Measurements from ENCODE around the gene PTPRK. TPM values are rescaled to one million over a fixed set of nuclear protein-coding genes. Genes with fewer than 3 reads are reported as not detected.

The PTPRK gene
- total RNA-seq, 2 experiments from 2014 or later: not detected

- Histone ChIP-seq H3K4me1 (ENCODE audit: insufficient read depth, low read length, poor library complexity, severe bottlenecking) (no peaks in the 10 kb centered on the region), H3K9me3 (ENCODE audit: low read length) (no peaks in the 10 kb centered on the region), H3K9me2 (ENCODE audit: insufficient read depth, low read length) (no peaks in the 10 kb centered on the region), H3K79me2 (ENCODE audit: insufficient read depth, low read depth, low read length) (no peaks in the 10 kb centered on the region), H3K4me3 (ENCODE audit: low read depth, low read length, poor library complexity, severe bottlenecking) (no peak overlapping the region), H4K20me1 (ENCODE audit: insufficient read depth, low read length) (no peaks in the 10 kb centered on the region), H3K4me2 (ENCODE audit: low read length) (no peak overlapping the region), H3K27ac (ENCODE audit: low read depth, low read length, poor library complexity, severe bottlenecking) (no peak overlapping the region), H3K36me3 (ENCODE audit: insufficient read depth, low read length) (no peaks in the 10 kb centered on the region), H2AFZ (ENCODE audit: low read length) (no peak overlapping the region)
- BruUV-seq (replicated peaks): no TSS peak
- no peak for DNase-seq (ENCODE audit: low spot score)
- TF ChIP-seq EZH2phosphoT487 (IDR thresholded peaks at IDR 0.05; ENCODE audit: borderline replicate concordance, low read depth, low read length) (no peak), CTCF (conservative IDR thresholded peaks at IDR 0.05; ENCODE audit: low read length) (no peak)
- CTCF ChIA-PET (ENCODE audit: unreplicated experiment): no interaction called here
- POLR2A ChIA-PET: no interaction called here
- intact Hi-C loops (cut with micrococcal nuclease; ENCODE audit: unreplicated experiment): no loop called here
Observed at GRCh38 chr6:128208851-128209580, 311.4 kb downstream of the PTPRK start.

GRCh38 chr6:128208078-128208477 lies 312.3 kb downstream of the PTPRK start:
- Histone ChIP-seq H2AFZ (ENCODE audit: low read length) (no peak overlapping the region), H3K79me2 (ENCODE audit: insufficient read depth, low read depth, low read length) (no peaks in the 10 kb centered on the region), H3K4me1 (ENCODE audit: insufficient read depth, low read length, poor library complexity, severe bottlenecking) (no peaks in the 10 kb centered on the region), H3K4me2 (ENCODE audit: low read length) (no peak overlapping the region), H3K36me3 (ENCODE audit: insufficient read depth, low read length) (no peaks in the 10 kb centered on the region), H3K4me3 (ENCODE audit: low read depth, low read length, poor library complexity, severe bottlenecking) (no peak overlapping the region), H3K9me2 (ENCODE audit: insufficient read depth, low read length) (no peaks in the 10 kb centered on the region), H3K9me3 (ENCODE audit: low read length) (no peaks in the 10 kb centered on the region), H3K27ac (ENCODE audit: low read depth, low read length, poor library complexity, severe bottlenecking) (no peak overlapping the region), H4K20me1 (ENCODE audit: insufficient read depth, low read length) (no peaks in the 10 kb centered on the region)
- intact Hi-C loops (cut with micrococcal nuclease; ENCODE audit: unreplicated experiment): no loop called here
- POLR2A ChIA-PET: no interaction called here
- no peak for TF ChIP-seq CTCF (conservative IDR thresholded peaks at IDR 0.05; ENCODE audit: low read length)
- TF ChIP-seq EZH2phosphoT487 (IDR thresholded peaks at IDR 0.05; ENCODE audit: borderline replicate concordance, low read depth, low read length): no peak
- no TSS peak for BruUV-seq (replicated peaks)
- CTCF ChIA-PET (ENCODE audit: unreplicated experiment): no interaction called here
- no peak for DNase-seq (ENCODE audit: low spot score)

GRCh38 chr6:128206610-128207426 lies 313.6 kb downstream of the PTPRK start:
- Histone ChIP-seq H3K4me1 (ENCODE audit: insufficient read depth, low read length, poor library complexity, severe bottlenecking) (no peaks in the 10 kb centered on the region), H3K27ac (ENCODE audit: low read depth, low read length, poor library complexity, severe bottlenecking) (no peak overlapping the region), H3K79me2 (ENCODE audit: insufficient read depth, low read depth, low read length) (no peaks in the 10 kb centered on the region), H3K4me3 (ENCODE audit: low read depth, low read length, poor library complexity, severe bottlenecking) (no peak overlapping the region), H3K9me3 (ENCODE audit: low read length) (no peaks in the 10 kb centered on the region), H3K9me2 (ENCODE audit: insufficient read depth, low read length) (no peaks in the 10 kb centered on the region), H2AFZ (ENCODE audit: low read length) (no peak overlapping the region), H3K36me3 (ENCODE audit: insufficient read depth, low read length) (no peaks in the 10 kb centered on the region), H3K4me2 (ENCODE audit: low read length) (no peak overlapping the region), H4K20me1 (ENCODE audit: insufficient read depth, low read length) (no peaks in the 10 kb centered on the region)
- ChIA-PET CTCF (ENCODE audit: unreplicated experiment) (no interaction called here), POLR2A (no interaction called here)
- no TSS peak for BruUV-seq (replicated peaks)
- no peak for TF ChIP-seq CTCF (conservative IDR thresholded peaks at IDR 0.05; ENCODE audit: low read length)
- no peak for TF ChIP-seq EZH2phosphoT487 (IDR thresholded peaks at IDR 0.05; ENCODE audit: borderline replicate concordance, low read depth, low read length)
- no peak for DNase-seq (ENCODE audit: low spot score)
- intact Hi-C loops (cut with micrococcal nuclease; ENCODE audit: unreplicated experiment): no loop called here
